Right lobe of liver (tissue), 6 donors: Measurements from ENCODE around the gene SLC22A13. TPM values are rescaled to one million over a fixed set of nuclear protein-coding genes. Genes with fewer than 3 reads are reported as not detected.
A peak's percentile ranks its signal among the peaks of the same experiment; 100 is the strongest.

Source experiments
- ATAC-seq, 4 donors: fragments of 200-7000 bp; cut with Tn5 transposase; one replicate each; pipeline ENCODE4 v1.9.1; 2020; ENCODE audit warnings: mild to moderate bottlenecking in 4 of 4, moderate library complexity in 4 of 4
- DNase-seq, 3 donors: peaks; one replicate each; pipeline ENCODE4 v3.0.0-alpha.2; 2020
- H3K27ac ChIP-seq, 3 donors: fragments of 200-600 bp; one replicate each; pipeline ENCODE4 v1.8.0; 2022
- H3K27me3 ChIP-seq, 2 donors: fragments of 200-600 bp; one replicate each; pipeline ENCODE4 v1.8.0; 2022
- H3K36me3 ChIP-seq, 4 donors: fragments of 200-600 bp; sonication (generic) in 1 of 4; one replicate each; pipeline versions ENCODE4 v1.5.1 to v1.8.0; 2017 to 2022; ENCODE audit warnings: control low read depth in 1 of 4
- H3K4me1 ChIP-seq, 4 donors: fragments of 200-600 bp; sonication (generic) in 1 of 4; one replicate each; pipeline versions ENCODE4 v1.5.1 to v1.8.0; 2017 to 2022; ENCODE audit warnings: control low read depth in 1 of 4
- H3K4me3 ChIP-seq, 3 donors: fragments of 200-600 bp; one replicate each; pipeline ENCODE4 v1.8.0; 2022
- H3K9me3 ChIP-seq, 4 donors: fragments of 200-600 bp; sonication (generic) in 1 of 4; one replicate each; pipeline versions ENCODE4 v1.5.1 to v1.8.0; 2017 to 2022; ENCODE audit warnings: control low read depth in 1 of 4
- CTCF ChIP-seq, 4 donors: fragments of 200-600 bp in 3 of 4; fragments of 450-650 bp in 1 of 4; IDR thresholded peaks; one replicate each; pipeline versions ENCODE4 v1.5.1 to v1.8.0; 2016 to 2022; ENCODE audit warnings: antibody characterized with exemption in 4 of 4, mild to moderate bottlenecking in 2 of 4
- POLR2A ChIP-seq: fragments of 450-650 bp; IDR thresholded peaks from one replicate; pipeline ENCODE4 v1.6.1; 2017; ENCODE audit warnings: antibody characterized with exemption, mild to moderate bottlenecking
- WGBS: methylation state at CpG from one replicate; pipeline ENCODE4 v1.1.6; 2018; ENCODE audit warnings: low coverage, low lambda C conversion rate; ENCODE audit not compliant: insufficient coverage; ENCODE audit errors: missing lambda C conversion rate; 5-methylcytosine and 5-hydroxymethylcytosine counted together
- intact Hi-C, 2 donors: fragments of 100-400 bp; cut with DNase I; formaldehyde crosslinking; loops; one replicate each; pipeline versions ENCODE4 v1.11.2 to v1.14.1; 2022
- total RNA-seq, 6 experiments: library from RNA; depleted of rRNA in 2 of 6; stranded (reverse); fragments of >200 nt in 2 of 6; fragmentation: NEBNext Ultra II Directional in 3 of 6; extraction: Animal tissue kit (Norgen Biotek cat#: 25700) in 3 of 6; gene quantifications; one replicate each; pipeline versions ENCODE4 v1.1.0 to v1.2.4, GENCODE V29; 2016 to 2023
- donor health status: DM: no; HTN: yes; CAD: no.
- donor health status: DM: no; HTN: no; CAD: no.
- donor health status: DM: no; HTN: no; CAD: no.
- donor health status: DM: no; HTN: yes; CAD: no.
- donor health status: DM: no; HTN: yes; CAD: no.

Gene SLC22A13
- total RNA-seq, 6 experiments from 2014 or later = 0.16 to 0.35 (median 0.22) TPM; not detected in 3

DNA sequence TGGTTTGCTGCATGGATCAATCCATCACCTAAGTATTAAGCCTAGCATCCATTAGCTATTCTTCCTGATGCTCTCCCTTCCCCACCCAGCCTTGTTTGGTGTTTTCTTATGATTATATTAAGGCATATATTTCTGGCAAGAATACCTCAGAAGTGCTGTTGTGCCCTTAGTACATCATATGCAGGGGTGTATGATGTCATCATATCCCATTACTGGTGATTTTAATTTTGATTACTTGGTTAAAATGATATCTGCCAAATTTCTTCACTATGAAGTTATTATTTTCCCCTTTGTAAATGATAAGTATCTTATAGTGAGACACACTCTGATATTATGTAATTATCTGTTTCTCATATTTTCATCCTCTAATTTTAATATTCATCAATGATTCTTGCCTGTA is 31.9 kb downstream of the SLC22A13 start:
- no peak for TF ChIP-seq POLR2A
- TF ChIP-seq CTCF (IDR thresholded peaks at IDR 0.05) = no peak
- ATAC-seq (no peak), DNase-seq (no peak)
- Histone ChIP-seq H3K4me1 (no peaks in the 10 kb centered on the region), H3K27ac (no peak overlapping the region), H3K36me3 (no peaks in the 10 kb centered on the region), H3K9me3 (no peaks in the 10 kb centered on the region), H3K4me3 (no peak overlapping the region), H3K27me3 (no peaks in the 10 kb centered on the region)
- intact Hi-C loops = no loop called here

DNA sequence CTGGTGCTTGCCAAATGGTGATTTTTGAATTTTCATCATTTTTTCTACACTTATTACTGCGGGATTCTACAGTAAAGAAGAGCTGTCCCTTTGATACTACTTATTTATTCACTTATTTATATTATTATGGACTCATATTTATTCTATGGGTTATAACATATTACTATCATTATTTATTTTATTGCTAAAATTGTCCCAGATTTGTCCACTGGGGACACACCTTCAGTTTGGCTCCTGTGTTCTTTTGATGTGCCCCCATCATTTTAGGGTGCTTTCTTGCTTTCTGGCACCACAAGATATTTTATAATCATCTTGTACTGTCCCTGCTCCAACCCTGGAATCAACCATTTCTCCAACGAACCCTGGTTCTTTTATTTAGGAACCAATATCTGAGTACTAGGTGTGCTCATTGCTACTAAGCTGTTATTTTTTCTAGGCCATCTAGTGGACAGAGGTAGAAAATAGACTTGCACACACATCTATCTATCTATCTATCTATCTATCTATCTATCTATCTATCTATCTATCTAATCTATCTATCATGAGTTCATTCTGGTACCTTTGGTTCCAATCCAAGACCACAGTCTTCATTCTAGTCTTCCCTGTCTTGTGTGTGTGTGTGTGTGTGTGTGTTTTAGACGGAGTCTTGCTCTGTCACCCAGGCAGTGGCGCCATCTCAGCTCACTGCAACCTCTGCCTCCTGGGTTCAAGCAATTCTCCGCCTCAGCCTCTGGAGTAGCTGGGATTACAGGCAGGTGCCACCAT is 32.5 kb downstream of the SLC22A13 start:
- Histone ChIP-seq H3K27me3 (no peaks in the 10 kb centered on the region), H3K4me1 (no peaks in the 10 kb centered on the region), H3K9me3 (no peaks in the 10 kb centered on the region), H3K36me3 (no peaks in the 10 kb centered on the region), H3K27ac (no peak overlapping the region), H3K4me3 (no peak overlapping the region)
- 71% methylated on average over 4 of the region's 5 CpGs for WGBS
- intact Hi-C loops = no loop called here
- TF ChIP-seq CTCF (IDR thresholded peaks at IDR 0.05) (peak; percentile 36 to 44 (median 42)), POLR2A (no peak)
- DNase-seq (no peak), ATAC-seq (peak; percentile 54 to 73 (median 68))

- WGBS = 80% methylated on average over 1 of the region's 5 CpGs
- Histone ChIP-seq H3K4me3 (no peak overlapping the region), H3K27me3 (no peaks in the 10 kb centered on the region), H3K27ac (no peak overlapping the region), H3K9me3 (no peaks in the 10 kb centered on the region), H3K36me3 (no peaks in the 10 kb centered on the region), H3K4me1 (no peaks in the 10 kb centered on the region)
- TF ChIP-seq CTCF (IDR thresholded peaks at IDR 0.05) (no peak), POLR2A (no peak)
- intact Hi-C loops = no loop called here
- ATAC-seq = peak in 1 of 4 donors; percentile 16
- DNase-seq = no peak
These were observed 41.3 kb downstream of the SLC22A13 start for GRCh38 chr3:38306941-38307340.

- Histone ChIP-seq H3K27me3 (no peaks in the 10 kb centered on the region), H3K27ac (no peak overlapping the region), H3K36me3 (no peaks in the 10 kb centered on the region), H3K4me3 (no peak overlapping the region), H3K9me3 (no peaks in the 10 kb centered on the region), H3K4me1 (no peaks in the 10 kb centered on the region)
- 96% methylated on average over 4 of the region's 12 CpGs for WGBS
- intact Hi-C loops = no loop called here
- ATAC-seq (no peak), DNase-seq (no peak)
- TF ChIP-seq POLR2A (no peak), CTCF (IDR thresholded peaks at IDR 0.05) (no peak)
These were observed 42.0 kb downstream of the SLC22A13 start for GRCh38 chr3:38307599-38307998.
